A549 (cell line): ENCODE results near the gene NAP1L4. TPM values are rescaled to one million over a fixed set of nuclear protein-coding genes. Genes with fewer than 3 reads are reported as not detected.

Experiments used
- ATAC-seq, 2 experiments: fragments of 200-7000 bp in 1 of 2; fragments of >200 bp in 1 of 2; cut with Nextera tagmentation in 1 of 2; cut with Tn5 transposase in 1 of 2; 3 replicates each; pipeline versions ENCODE4 v1.8.0 to v1.9.1; 2018 to 2020; ENCODE audit warnings: mild to moderate bottlenecking in 1 of 2, moderate library complexity in 1 of 2
- CTCF ChIA-PET: fragments of 300-600 bp; sonication (Branson Sonifier 250); formaldehyde crosslinking; extraction: SDS; loops from one replicate; lab custom pipeline; 2021; ENCODE audit warnings: antibody characterized with exemption, inconsistent platforms; lab: Yijun Ruan, JAX
- POLR2A ChIA-PET: fragments of 350-600 bp; formaldehyde crosslinking; extraction: SDS; loops from one replicate; lab custom pipeline; 2021; ENCODE audit warnings: antibody characterized with exemption, inconsistent platforms; lab: Yijun Ruan, JAX
- DNase-seq, 2 experiments: peaks; one replicate each; pipeline versions ENCODE4 v3.0.0 to v3.0.0-alpha.2; 2011 to 2016; ENCODE audit warnings: low read depth in 1 of 2, low spot score in 1 of 2
- FAIRE-seq: peaks from 2 replicates; lab custom pipeline; 2011; peaks lifted over from hg19 to GRCh38; lab: Jason Lieb, UNC
- H3K27ac ChIP-seq, 2 experiments: fragments of >200 bp; sonication (Bioruptor Twin); formaldehyde crosslinking; 3 replicates each; pipeline ENCODE4 v1.5.1; 2016 to 2017
- H3K4me1 ChIP-seq: fragments of >200 bp; sonication (Bioruptor Twin); formaldehyde crosslinking; 3 replicates; pipeline ENCODE4 v1.6.1; 2016
- H3K4me2 ChIP-seq: fragments of >200 bp; sonication (Bioruptor Twin); formaldehyde crosslinking; 3 replicates; pipeline ENCODE4 v1.6.1; 2016
- H3K4me3 ChIP-seq: fragments of >200 bp; sonication (Bioruptor Twin); formaldehyde crosslinking; 3 replicates; pipeline ENCODE4 v1.5.1; 2016
- H3K9me3 ChIP-seq: fragments of >200 bp; sonication (Bioruptor Twin); formaldehyde crosslinking; 3 replicates; pipeline ENCODE4 v1.6.1; 2016
- CHD4 ChIP-seq: fragments of 200-600 bp; sonication (generic); IDR thresholded peaks from 2 replicates; pipeline ENCODE4 v1.6.1; 2016; ENCODE audit warnings: antibody characterized with exemption, mild to moderate bottlenecking, borderline replicate concordance
- EHF ChIP-seq: fragments of 250-450 bp; sonication (Bioruptor Pico); IDR thresholded peaks from 2 replicates; pipeline ENCODE4 v1.5.0; 2020; ENCODE audit warnings: mild to moderate bottlenecking
- EHMT2 ChIP-seq: fragments of 200-600 bp; sonication (generic); IDR thresholded peaks from 2 replicates; pipeline ENCODE4 v1.6.1; 2016; ENCODE audit warnings: antibody characterized with exemption, low read depth, mild to moderate bottlenecking, moderate library complexity
- ESRRA ChIP-seq: fragments of 150-350 bp; IDR thresholded peaks from 2 replicates; pipeline ENCODE4 v1.6.1; 2014; ENCODE audit warnings: mild to moderate bottlenecking, low read length, borderline replicate concordance
- FOSB ChIP-seq: fragments of 250-450 bp; sonication (Bioruptor Pico); IDR thresholded peaks from 2 replicates; pipeline ENCODE4 v1.5.0; 2020; ENCODE audit warnings: mild to moderate bottlenecking, moderate library complexity
- HDAC2 ChIP-seq: fragments of 200-600 bp; sonication (generic); IDR thresholded peaks from 2 replicates; pipeline ENCODE4 v1.6.1; 2016
- HOXB13 ChIP-seq: fragments of 250-450 bp; sonication (Bioruptor Pico); IDR thresholded peaks from 2 replicates; pipeline ENCODE4 v1.5.0; 2020; ENCODE audit warnings: low read depth, mild to moderate bottlenecking, moderate library complexity
- JUN ChIP-seq, 2 experiments: fragments of >200 bp; sonication (Bioruptor Twin); formaldehyde crosslinking; IDR thresholded peaks; 2 replicates in 1 of 2; 3 replicates in 1 of 2; pipeline ENCODE4 v1.6.1; 2016 to 2017
- KDM5A ChIP-seq: fragments of 200-600 bp; sonication (generic); IDR thresholded peaks from 2 replicates; pipeline ENCODE4 v1.6.1; 2016; ENCODE audit warnings: antibody characterized with exemption, mild to moderate bottlenecking
- MAZ ChIP-seq: fragments of 150-350 bp; IDR thresholded peaks from 2 replicates; pipeline ENCODE4 v1.6.1; 2014; ENCODE audit warnings: antibody characterized with exemption, low read depth, low read length, borderline replicate concordance
- NPAS2 ChIP-seq: fragments of 250-450 bp; sonication (Bioruptor Pico); IDR thresholded peaks from 2 replicates; pipeline ENCODE4 v1.8.0; 2022; ENCODE audit warnings: mild to moderate bottlenecking, moderate library complexity, borderline replicate concordance
- PHF8 ChIP-seq: fragments of 200-600 bp; sonication (generic); IDR thresholded peaks from 2 replicates; pipeline ENCODE4 v1.6.1; 2016; ENCODE audit warnings: low read depth, mild to moderate bottlenecking, antibody characterized with exemption, moderate library complexity, borderline replicate concordance
- RARB ChIP-seq: fragments of 250-450 bp; sonication (Bioruptor Pico); IDR thresholded peaks from 2 replicates; pipeline ENCODE4 v1.8.0; 2021; ENCODE audit warnings: mild to moderate bottlenecking, moderate library complexity
- SREBF2 ChIP-seq: fragments of 450-650 bp; IDR thresholded peaks from 2 replicates; pipeline ENCODE4 v1.6.1; 2014; ENCODE audit warnings: mild to moderate bottlenecking, moderate library complexity
- TFCP2L1 ChIP-seq: fragments of 250-450 bp; sonication (Bioruptor Pico); IDR thresholded peaks from 2 replicates; pipeline ENCODE4 v1.5.0; 2021; ENCODE audit warnings: mild to moderate bottlenecking
- ZFP36 ChIP-seq: fragments of 450-650 bp; IDR thresholded peaks from 2 replicates; pipeline ENCODE4 v1.6.1; 2014; ENCODE audit warnings: borderline replicate concordance; ENCODE audit not compliant: partially characterized antibody
- ZNF302 ChIP-seq: fragments of 250-450 bp; sonication (Bioruptor Pico); IDR thresholded peaks from 2 replicates; pipeline ENCODE4 v1.9.0; 2021; ENCODE audit warnings: inconsistent platforms, mild to moderate bottlenecking, moderate library complexity
- ZSCAN20 ChIP-seq: fragments of 250-450 bp; sonication (Bioruptor Pico); IDR thresholded peaks from 2 replicates; pipeline ENCODE4 v1.8.0; 2022; ENCODE audit warnings: mild to moderate bottlenecking, moderate library complexity
- WGBS: methylation state at CpG from one replicate; pipeline ENCODE4 v1.1.6; 2017; ENCODE audit errors: missing lambda C conversion rate; 5-methylcytosine and 5-hydroxymethylcytosine counted together
- polyA plus RNA-seq, 4 experiments: library from polyadenylated mRNA; depleted of rRNA in 3 of 4; stranded (reverse); fragments of >200 nt; fragmentation: RNase III in 1 of 4; extraction: RNeasy Plus Mini Kit Qiagen cat#74134 plus additional on column Dnase treatment in 1 of 4; gene quantifications; 2 replicates in 3 of 4; 3 replicates in 1 of 4; pipeline ENCODE4 v1.2.3, GENCODE V29; 2011 to 2017
- TF ChIP-seq, protein P1 (sequence below): fragments of 200-600 bp; sonication (generic); IDR thresholded peaks from 2 replicates; pipeline ENCODE4 v1.6.1; 2016; ENCODE audit warnings: antibody characterized with exemption, mild to moderate bottlenecking, moderate library complexity
- TF ChIP-seq, protein P2 (sequence below): fragments of 250-450 bp; sonication (Bioruptor Pico); IDR thresholded peaks from 2 replicates; pipeline ENCODE4 v1.5.0; 2020; ENCODE audit warnings: low read depth, mild to moderate bottlenecking, moderate library complexity
- TF ChIP-seq, protein P3 (sequence below): IDR thresholded peaks from 2 replicates; pipeline ENCODE4 v1.6.1; 2012
- TF ChIP-seq, protein P4 (sequence below): fragments of 150-350 bp; IDR thresholded peaks from 2 replicates; pipeline ENCODE4 v1.6.1; 2014; ENCODE audit warnings: low read depth, mild to moderate bottlenecking, low read length

Gene NAP1L4
- polyA plus RNA-seq, 2 of the 4 experiments (the other 2 are of a cell fraction): 132 to 148 TPM

DNA sequence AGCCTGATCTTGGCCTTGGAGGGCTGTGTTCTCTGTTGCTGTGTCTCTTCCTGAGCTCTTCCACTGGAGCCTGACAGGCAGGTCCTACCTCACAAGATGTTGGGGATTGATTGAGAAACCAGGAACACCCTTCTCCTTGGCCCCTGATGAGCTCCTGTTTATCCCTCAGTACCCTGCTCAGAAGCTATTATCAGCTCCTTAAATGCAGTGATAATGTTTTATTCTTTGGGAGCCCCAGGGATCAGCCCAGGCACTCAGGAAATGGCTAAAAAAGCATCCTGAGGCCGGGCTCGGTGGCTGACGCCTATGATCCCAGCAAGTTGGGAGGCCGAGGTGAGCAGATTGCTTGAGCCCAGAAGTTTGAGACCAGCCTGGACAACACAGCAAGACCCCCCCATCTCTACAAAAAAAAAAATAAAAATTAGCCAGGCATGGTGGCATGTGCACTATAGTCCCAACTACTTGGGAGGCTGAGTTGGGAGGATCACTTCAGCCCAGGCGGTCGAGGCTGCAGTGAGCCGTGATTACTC is 58.0 kb downstream of the NAP1L4 start:
- no peak for ATAC-seq
- no peak for FAIRE-seq
- Histone ChIP-seq H3K4me1 (peaks cover 18% of the 10 kb centered on the region), H3K4me2 (no peak overlapping the region; the same call in 2 of the 3 replicates), H3K9me3 (peaks cover 16% of the 10 kb centered on the region), H3K27ac (peak overlapping the region; percentile 42 to 80; a peak in 4 of 6 replicates), H3K4me3 (no peak overlapping the region)
- POLR2A ChIA-PET: interaction anchor here (1.3 kb wide), 1 partner anchor 9 kb away, joined by 3 read pairs; no protein-coding TSS in a partner anchor
- CTCF ChIA-PET: interaction anchor here (0.6 to 9.5 kb wide), 7 partner anchors 9 to 401 kb away, joined by 3 to 75 read pairs (median 4); no protein-coding TSS in a partner anchor
- TF ChIP-seq ZSCAN20 (CRISPR knock-in tag) (no peak), EHF (CRISPR knock-in tag) (no peak), JUN (IDR thresholded peaks at IDR 0.05) (no peak), CHD4 (no peak), NPAS2 (CRISPR knock-in tag) (no peak), MAZ (no peak), ZNF302 (no peak), KDM5A (no peak), FOSB (CRISPR knock-in tag) (no peak), PHF8 (no peak), ESRRA (no peak), EHMT2 (no peak), SREBF2 (no peak), HDAC2 (no peak), TFCP2L1 (CRISPR knock-in tag) (no peak), HOXB13 (CRISPR knock-in tag) (no peak), RARB (no peak)
- TF ChIP-seq, protein P1, sequence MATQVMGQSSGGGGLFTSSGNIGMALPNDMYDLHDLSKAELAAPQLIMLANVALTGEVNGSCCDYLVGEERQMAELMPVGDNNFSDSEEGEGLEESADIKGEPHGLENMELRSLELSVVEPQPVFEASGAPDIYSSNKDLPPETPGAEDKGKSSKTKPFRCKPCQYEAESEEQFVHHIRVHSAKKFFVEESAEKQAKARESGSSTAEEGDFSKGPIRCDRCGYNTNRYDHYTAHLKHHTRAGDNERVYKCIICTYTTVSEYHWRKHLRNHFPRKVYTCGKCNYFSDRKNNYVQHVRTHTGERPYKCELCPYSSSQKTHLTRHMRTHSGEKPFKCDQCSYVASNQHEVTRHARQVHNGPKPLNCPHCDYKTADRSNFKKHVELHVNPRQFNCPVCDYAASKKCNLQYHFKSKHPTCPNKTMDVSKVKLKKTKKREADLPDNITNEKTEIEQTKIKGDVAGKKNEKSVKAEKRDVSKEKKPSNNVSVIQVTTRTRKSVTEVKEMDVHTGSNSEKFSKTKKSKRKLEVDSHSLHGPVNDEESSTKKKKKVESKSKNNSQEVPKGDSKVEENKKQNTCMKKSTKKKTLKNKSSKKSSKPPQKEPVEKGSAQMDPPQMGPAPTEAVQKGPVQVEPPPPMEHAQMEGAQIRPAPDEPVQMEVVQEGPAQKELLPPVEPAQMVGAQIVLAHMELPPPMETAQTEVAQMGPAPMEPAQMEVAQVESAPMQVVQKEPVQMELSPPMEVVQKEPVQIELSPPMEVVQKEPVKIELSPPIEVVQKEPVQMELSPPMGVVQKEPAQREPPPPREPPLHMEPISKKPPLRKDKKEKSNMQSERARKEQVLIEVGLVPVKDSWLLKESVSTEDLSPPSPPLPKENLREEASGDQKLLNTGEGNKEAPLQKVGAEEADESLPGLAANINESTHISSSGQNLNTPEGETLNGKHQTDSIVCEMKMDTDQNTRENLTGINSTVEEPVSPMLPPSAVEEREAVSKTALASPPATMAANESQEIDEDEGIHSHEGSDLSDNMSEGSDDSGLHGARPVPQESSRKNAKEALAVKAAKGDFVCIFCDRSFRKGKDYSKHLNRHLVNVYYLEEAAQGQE: no peak
- TF ChIP-seq, protein P2, sequence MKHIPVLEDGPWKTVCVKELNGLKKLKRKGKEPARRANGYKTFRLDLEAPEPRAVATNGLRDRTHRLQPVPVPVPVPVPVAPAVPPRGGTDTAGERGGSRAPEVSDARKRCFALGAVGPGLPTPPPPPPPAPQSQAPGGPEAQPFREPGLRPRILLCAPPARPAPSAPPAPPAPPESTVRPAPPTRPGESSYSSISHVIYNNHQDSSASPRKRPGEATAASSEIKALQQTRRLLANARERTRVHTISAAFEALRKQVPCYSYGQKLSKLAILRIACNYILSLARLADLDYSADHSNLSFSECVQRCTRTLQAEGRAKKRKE (CRISPR knock-in tag): no peak
- WGBS: 95% methylated on average over 7 of the region's 7 CpGs
- no peak for DNase-seq

DNA sequence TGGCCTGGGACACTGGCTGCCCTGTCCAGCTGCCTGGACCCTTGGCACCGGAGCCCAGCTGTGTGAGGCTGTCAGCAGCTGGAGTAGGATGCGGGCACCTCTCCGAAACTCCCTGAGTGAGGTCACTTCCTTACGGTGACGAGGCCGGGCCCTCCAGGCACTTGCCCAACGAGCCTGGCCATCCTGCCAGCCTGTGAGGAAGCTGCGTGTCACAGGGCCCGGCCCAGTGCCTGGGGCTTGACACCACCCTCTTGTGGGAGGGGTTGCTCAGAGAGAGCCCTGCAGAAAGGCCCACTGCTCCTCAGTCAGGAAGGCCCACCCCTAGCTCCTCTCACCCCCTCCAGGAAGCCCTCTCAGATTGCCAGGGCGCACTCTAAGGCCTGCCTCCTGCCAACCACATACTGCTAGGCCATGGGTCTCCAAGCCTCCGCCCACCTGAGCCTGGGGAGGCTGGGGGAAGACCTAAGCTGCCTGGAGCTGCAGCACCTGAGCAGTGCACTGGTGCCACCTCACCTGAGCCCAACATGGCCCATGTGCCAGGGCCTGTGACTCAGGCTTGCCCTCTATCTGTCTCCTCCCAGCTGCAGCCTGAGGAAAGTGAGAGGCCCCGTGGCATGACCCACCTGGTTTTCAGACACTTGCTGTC is 58.6 kb downstream of the NAP1L4 start:
- POLR2A ChIA-PET: interaction anchor here (1.3 kb wide), 1 partner anchor 10 kb away, joined by 3 read pairs; no protein-coding TSS in a partner anchor

More for the DNA sequence above, 58.6 kb downstream of the NAP1L4 start:
- Histone ChIP-seq H3K4me2 (peak overlapping the region; percentile 54), H3K9me3 (peaks cover 10% of the 10 kb centered on the region), H3K4me1 (peaks cover 18% of the 10 kb centered on the region), H3K4me3 (no peak overlapping the region), H3K27ac (peak overlapping the region; percentile 42 to 80)
- DNase-seq (peak; percentile 62 to 85), FAIRE-seq (no peak), ATAC-seq (peak; percentile 21 to 26)
- CTCF ChIA-PET: interaction anchor here (1.1 to 9.5 kb wide), 7 partner anchors 10 to 401 kb away, joined by 3 to 75 read pairs (median 4); no protein-coding TSS in a partner anchor
- WGBS: 53% methylated on average over 4 of the region's 12 CpGs
- no peak for TF ChIP-seq PHF8
- TF ChIP-seq ZFP36: peak; percentile 97
- TF ChIP-seq, protein P3, sequence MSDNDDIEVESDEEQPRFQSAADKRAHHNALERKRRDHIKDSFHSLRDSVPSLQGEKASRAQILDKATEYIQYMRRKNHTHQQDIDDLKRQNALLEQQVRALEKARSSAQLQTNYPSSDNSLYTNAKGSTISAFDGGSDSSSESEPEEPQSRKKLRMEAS: 0 out of 2 replicates have a peak, but pooled peaks have one; percentile 13
- no peak for TF ChIP-seq SREBF2
- TF ChIP-seq TFCP2L1 (CRISPR knock-in tag): no peak
- TF ChIP-seq, protein P4, sequence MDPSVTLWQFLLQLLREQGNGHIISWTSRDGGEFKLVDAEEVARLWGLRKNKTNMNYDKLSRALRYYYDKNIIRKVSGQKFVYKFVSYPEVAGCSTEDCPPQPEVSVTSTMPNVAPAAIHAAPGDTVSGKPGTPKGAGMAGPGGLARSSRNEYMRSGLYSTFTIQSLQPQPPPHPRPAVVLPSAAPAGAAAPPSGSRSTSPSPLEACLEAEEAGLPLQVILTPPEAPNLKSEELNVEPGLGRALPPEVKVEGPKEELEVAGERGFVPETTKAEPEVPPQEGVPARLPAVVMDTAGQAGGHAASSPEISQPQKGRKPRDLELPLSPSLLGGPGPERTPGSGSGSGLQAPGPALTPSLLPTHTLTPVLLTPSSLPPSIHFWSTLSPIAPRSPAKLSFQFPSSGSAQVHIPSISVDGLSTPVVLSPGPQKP: no peak
